Measurements from ENCODE around the gene DPP4.

DPP4 gene

GRCh38 chr2:161976917-161977316, 97.1 kb downstream of the DPP4 start:
- TF ChIP-seq CTCF (IDR thresholded peaks at IDR 0.05; ENCODE audit: insufficient read depth, low read depth, low read length, missing control alignments), result no peak
- no peak overlapping the region for H3K4me3 ChIP-seq (ENCODE audit: low read length)
- DNase-seq (ENCODE audit: low read depth), result no peak

GRCh38 chr2:161976295-161976694, 97.7 kb downstream of the DPP4 start:
- no peak overlapping the region for H3K4me3 ChIP-seq (ENCODE audit: low read length)
- no peak for TF ChIP-seq CTCF (IDR thresholded peaks at IDR 0.05; ENCODE audit: insufficient read depth, low read depth, low read length, missing control alignments)
- DNase-seq (ENCODE audit: low read depth), result no peak

- H3K4me3 ChIP-seq (ENCODE audit: low read length), result no peak overlapping the region
- no peak for DNase-seq (ENCODE audit: low read depth)
- TF ChIP-seq CTCF (IDR thresholded peaks at IDR 0.05; ENCODE audit: insufficient read depth, low read depth, low read length, missing control alignments), result no peak
Observed at GRCh38 chr2:161975813-161976160, 98.2 kb downstream of the DPP4 start.

- peak; percentile 28 for DNase-seq (ENCODE audit: low read depth)
- TF ChIP-seq CTCF (IDR thresholded peaks at IDR 0.05; ENCODE audit: insufficient read depth, low read depth, low read length, missing control alignments), result no peak
- H3K4me3 ChIP-seq (ENCODE audit: low read length), result no peak overlapping the region
Observed at GRCh38 chr2:161975062-161975812, 98.8 kb downstream of the DPP4 start.

GRCh38 chr2:161974461-161974860, 99.6 kb downstream of the DPP4 start:
- DNase-seq (ENCODE audit: low read depth), result no peak
- no peak for TF ChIP-seq CTCF (IDR thresholded peaks at IDR 0.05; ENCODE audit: insufficient read depth, low read depth, low read length, missing control alignments)
- H3K4me3 ChIP-seq (ENCODE audit: low read length), result no peak overlapping the region

- TF ChIP-seq CTCF (IDR thresholded peaks at IDR 0.05; ENCODE audit: insufficient read depth, low read depth, low read length, missing control alignments), result no peak
Observed at GRCh38 chr2:161972866-161973265, 101.1 kb downstream of the DPP4 start.

GRCh38 chr2:161972232-161972631, 101.8 kb downstream of the DPP4 start:
- DNase-seq (ENCODE audit: low read depth), result no peak
- H3K4me3 ChIP-seq (ENCODE audit: low read length), result no peak overlapping the region
- no peak for TF ChIP-seq CTCF (IDR thresholded peaks at IDR 0.05; ENCODE audit: insufficient read depth, low read depth, low read length, missing control alignments)

More at GRCh38 chr2:161972866-161973265, 101.1 kb downstream of the DPP4 start:
- no peak for DNase-seq (ENCODE audit: low read depth)
- H3K4me3 ChIP-seq (ENCODE audit: low read length), result no peak overlapping the region

Measured in epithelial cell of esophagus (primary cell).